Kidney (tissue), 14 donors: ENCODE data around the gene SLC6A11. TPM values are rescaled to one million over a fixed set of nuclear protein-coding genes. Genes with fewer than 3 reads are reported as not detected.

ENCODE experiments used
- DNase-seq, 5 donors: peaks; one replicate each; pipeline ENCODE4 v3.0.0-alpha.2; 2013 to 2020
- FAIRE-seq: peaks from 2 replicates; lab custom pipeline; 2012; peaks lifted over from hg19 to GRCh38; lab: Jason Lieb, UNC
- H3K27ac ChIP-seq, 2 donors: one replicate each; pipeline ENCODE4 v1.7.0; 2013; ENCODE audit warnings: low read depth in 2 of 2, low read length in 2 of 2, inconsistent platforms in 1 of 2
- H3K27me3 ChIP-seq: one replicate; pipeline ENCODE4 v1.7.1; 2013; ENCODE audit warnings: low read length, inconsistent platforms; ENCODE audit not compliant: control insufficient read depth, insufficient read depth
- H3K36me3 ChIP-seq, 3 donors: one replicate each; pipeline versions ENCODE4 v1.7.0 to v1.7.1; 2013; ENCODE audit warnings: low read length in 3 of 3, control low read depth in 1 of 3, inconsistent platforms in 1 of 3; ENCODE audit not compliant: insufficient read depth in 3 of 3, control insufficient read depth in 2 of 3
- H3K4me1 ChIP-seq, 3 donors: one replicate each; pipeline versions ENCODE4 v1.7.0 to v1.7.1; 2013; ENCODE audit warnings: low read length in 3 of 3, inconsistent platforms in 1 of 3, low read depth in 1 of 3; ENCODE audit not compliant: control insufficient read depth in 2 of 3, insufficient read depth in 2 of 3
- H3K4me3 ChIP-seq, 3 donors: one replicate each; pipeline versions ENCODE4 v1.7.0 to v1.8.1; 2013; ENCODE audit warnings: low read length in 3 of 3, control low read depth in 1 of 3, inconsistent platforms in 1 of 3
- H3K9ac ChIP-seq, 3 donors: one replicate each; pipeline versions ENCODE4 v1.7.0 to v1.7.1; 2013; ENCODE audit warnings: low read length in 3 of 3, control low read depth in 1 of 3, inconsistent platforms in 1 of 3
- H3K9me3 ChIP-seq, 3 donors: one replicate each; pipeline versions ENCODE4 v1.7.0 to v1.7.1; 2013; ENCODE audit warnings: low read length in 3 of 3, control low read depth in 1 of 3, inconsistent platforms in 1 of 3; ENCODE audit not compliant: control insufficient read depth in 2 of 3, insufficient read depth in 1 of 3
- intact Hi-C: fragments of 100-400 bp; cut with DNase I; formaldehyde crosslinking; loops from one replicate; pipeline ENCODE4 v1.11.1; 2022
- polyA plus RNA-seq: library from polyadenylated mRNA; stranded (reverse); fragments of 350-450 nt; fragmentation: Illumina TruSeq; extraction: RNeasy Lipid Tissue Mini Kit (QIAGEN cat#74804); gene quantifications from one replicate; pipeline ENCODE4 v1.2.3, GENCODE V29; 2014; ENCODE audit warnings: low read depth, low replicate concordance; ENCODE audit not compliant: insufficient read depth
- total RNA-seq: library from RNA; stranded (reverse); fragmentation: NEBNext Ultra II Directional; extraction: Animal tissue kit (Norgen Biotek cat#: 25700); gene quantifications from one replicate; pipeline ENCODE4 v1.2.1, GENCODE V29; 2021
- TF ChIP-seq, protein P1 (sequence below): IDR thresholded peaks from 3 replicates; pipeline ENCODE4 v1.5.1; 2012; ENCODE audit warnings: mild to moderate bottlenecking, moderate library complexity, borderline replicate concordance; ENCODE audit not compliant: insufficient read depth; ENCODE audit errors: extremely low read depth
- donor health status: control.
- donor health status: control.
- donor health status: control.
- donor health status: control.
- donor health status: control.
- donor health status: DM: yes; HTN: yes; CAD: no.
- donor health status: Normal renal cell carcinoma (clear cell type).

The SLC6A11 gene
- total and polyA plus RNA-seq, 2 donors from 2014 or later: 0.38 TPM; not detected in 1

DNA sequence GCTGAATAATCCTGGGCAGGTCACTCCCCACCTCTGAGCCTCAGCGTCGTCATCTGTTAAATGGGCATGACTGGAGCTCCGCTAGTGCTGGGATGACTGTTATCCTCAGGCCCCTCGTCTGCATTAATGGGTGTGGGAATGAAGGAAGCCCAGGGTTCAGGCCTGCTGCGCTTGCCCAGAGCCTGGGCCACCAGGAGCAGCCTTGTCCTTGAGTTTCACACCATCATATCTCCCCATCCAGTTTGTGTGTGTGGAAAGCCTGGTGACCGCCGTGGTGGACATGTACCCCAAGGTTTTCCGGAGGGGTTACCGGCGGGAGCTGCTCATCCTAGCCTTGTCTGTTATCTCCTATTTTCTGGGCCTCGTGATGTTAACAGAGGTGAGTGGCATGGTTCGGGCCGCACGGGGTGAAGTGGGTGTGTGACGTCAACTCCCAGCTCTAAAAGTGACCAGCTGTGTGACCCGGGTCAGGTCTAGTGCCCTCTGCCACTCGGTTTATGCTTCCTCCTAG is 113.0 kb downstream of the SLC6A11 start:
- intact Hi-C loops: no loop called here
- H3K9ac ChIP-seq: no peak overlapping the region
- H3K27ac ChIP-seq: no peak overlapping the region
- H3K27me3 ChIP-seq: no peaks in the 10 kb centered on the region
- no peak overlapping the region for H3K4me3 ChIP-seq
- FAIRE-seq (no peak), DNase-seq (peak in 1 of 5 donors; percentile 9)
- TF ChIP-seq, protein P1, sequence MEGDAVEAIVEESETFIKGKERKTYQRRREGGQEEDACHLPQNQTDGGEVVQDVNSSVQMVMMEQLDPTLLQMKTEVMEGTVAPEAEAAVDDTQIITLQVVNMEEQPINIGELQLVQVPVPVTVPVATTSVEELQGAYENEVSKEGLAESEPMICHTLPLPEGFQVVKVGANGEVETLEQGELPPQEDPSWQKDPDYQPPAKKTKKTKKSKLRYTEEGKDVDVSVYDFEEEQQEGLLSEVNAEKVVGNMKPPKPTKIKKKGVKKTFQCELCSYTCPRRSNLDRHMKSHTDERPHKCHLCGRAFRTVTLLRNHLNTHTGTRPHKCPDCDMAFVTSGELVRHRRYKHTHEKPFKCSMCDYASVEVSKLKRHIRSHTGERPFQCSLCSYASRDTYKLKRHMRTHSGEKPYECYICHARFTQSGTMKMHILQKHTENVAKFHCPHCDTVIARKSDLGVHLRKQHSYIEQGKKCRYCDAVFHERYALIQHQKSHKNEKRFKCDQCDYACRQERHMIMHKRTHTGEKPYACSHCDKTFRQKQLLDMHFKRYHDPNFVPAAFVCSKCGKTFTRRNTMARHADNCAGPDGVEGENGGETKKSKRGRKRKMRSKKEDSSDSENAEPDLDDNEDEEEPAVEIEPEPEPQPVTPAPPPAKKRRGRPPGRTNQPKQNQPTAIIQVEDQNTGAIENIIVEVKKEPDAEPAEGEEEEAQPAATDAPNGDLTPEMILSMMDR: no peak
- no peaks in the 10 kb centered on the region for H3K9me3 ChIP-seq
- no peaks in the 10 kb centered on the region for H3K36me3 ChIP-seq
- no peaks in the 10 kb centered on the region for H3K4me1 ChIP-seq

DNA sequence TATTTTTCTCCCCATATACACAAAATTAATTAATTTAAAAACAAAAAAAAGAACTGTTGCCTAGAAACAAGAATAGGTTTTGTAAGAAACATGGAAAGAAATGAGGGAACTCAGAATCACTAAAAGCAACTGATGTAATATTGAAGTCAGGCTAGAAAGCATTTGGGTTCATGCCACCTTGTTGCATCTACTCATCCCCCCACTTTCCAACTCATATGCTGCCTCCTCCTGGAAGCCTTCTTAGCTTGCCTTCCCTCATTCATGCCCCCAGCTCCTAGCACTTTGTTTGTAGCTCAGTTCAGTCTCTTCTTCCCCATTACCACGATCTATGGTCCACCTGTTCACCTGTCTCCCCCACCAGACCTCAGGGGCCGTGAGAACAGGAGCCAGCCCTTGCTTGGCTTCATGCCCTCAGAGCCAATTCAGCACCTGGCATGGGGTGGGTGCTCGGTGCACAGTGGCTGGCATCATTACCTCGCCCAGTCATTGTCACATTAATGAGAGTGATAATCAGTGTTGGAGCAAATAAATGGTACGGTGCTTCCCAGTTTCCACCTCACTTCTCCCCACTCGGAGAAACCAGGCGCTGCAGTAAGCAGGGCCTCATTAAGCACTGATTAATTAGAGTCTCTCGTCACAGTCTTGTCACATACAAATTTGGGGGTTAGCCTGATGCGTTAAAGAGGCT is 114.1 kb downstream of the SLC6A11 start:
- no peak for DNase-seq
- Histone ChIP-seq H3K4me1 (no peaks in the 10 kb centered on the region), H3K9me3 (no peaks in the 10 kb centered on the region), H3K9ac (no peak overlapping the region), H3K36me3 (no peaks in the 10 kb centered on the region), H3K27me3 (no peaks in the 10 kb centered on the region), H3K4me3 (no peak overlapping the region), H3K27ac (no peak overlapping the region)
- no peak for FAIRE-seq
- intact Hi-C loops: no loop called here
- TF ChIP-seq, protein P1: no peak

DNA sequence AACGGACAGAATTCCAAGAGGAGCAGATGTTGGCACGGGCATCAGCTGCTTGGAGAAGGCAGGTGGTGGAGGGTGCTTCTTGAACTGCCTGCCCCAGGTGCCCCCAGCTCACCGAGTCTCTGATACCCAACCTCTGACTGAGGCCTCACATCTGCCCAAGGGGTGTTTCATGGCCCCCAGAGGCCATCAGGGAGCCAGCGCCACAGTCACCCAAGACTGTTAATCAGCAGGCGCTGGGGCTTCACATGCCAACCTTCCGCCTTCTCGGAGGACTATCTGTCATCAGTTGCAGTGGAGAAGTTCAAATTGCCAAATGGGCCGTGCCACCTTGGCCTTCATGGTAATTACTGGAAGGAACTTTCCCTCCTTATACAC is 114.6 kb downstream of the SLC6A11 start:
- peak in 1 of 5 donors; percentile 22 for DNase-seq
- FAIRE-seq: no peak
- H3K36me3 ChIP-seq: no peaks in the 10 kb centered on the region
- H3K4me1 ChIP-seq: no peaks in the 10 kb centered on the region
- intact Hi-C loops: no loop called here
- H3K9me3 ChIP-seq: no peaks in the 10 kb centered on the region
- H3K27me3 ChIP-seq: no peaks in the 10 kb centered on the region
- H3K4me3 ChIP-seq: no peak overlapping the region
- TF ChIP-seq, protein P1: no peak
- H3K27ac ChIP-seq: no peak overlapping the region
- no peak overlapping the region for H3K9ac ChIP-seq
